GM19372 (cell line): ENCODE measurements around the gene TBC1D2.
A peak's percentile ranks its signal among the peaks of the same experiment; 100 is the strongest.
"Not testable (repeated sequence)": the region's sequence is repeated elsewhere in the genome, so short reads cannot be mapped to it uniquely, and the experiment has no call there.

ENCODE experiments used
- ATAC-seq: cut with Tn5 transposase; IDR thresholded peaks from one replicate; pipeline ENCODE4 v1.9.1; 2021; ENCODE audit warnings: mild to moderate bottlenecking, low read depth, moderate library complexity; ENCODE audit not compliant: unreplicated experiment

TBC1D2 gene

GRCh38 chr9:98175762-98176161 lies 79.7 kb downstream of the TBC1D2 start:
- no peak for ATAC-seq

GRCh38 chr9:98175028-98175569 lies 80.3 kb downstream of the TBC1D2 start:
- ATAC-seq, result no peak

GRCh38 chr9:98174502-98174918 lies 80.9 kb downstream of the TBC1D2 start:
- not testable (repeated sequence) for ATAC-seq

GRCh38 chr9:98173181-98173580 lies 82.3 kb downstream of the TBC1D2 start:
- no peak for ATAC-seq

- no peak for ATAC-seq
These were observed 82.8 kb downstream of the TBC1D2 start for GRCh38 chr9:98172604-98173003.

GRCh38 chr9:98171176-98171925 lies 84.1 kb downstream of the TBC1D2 start:
- ATAC-seq, result no peak

GRCh38 chr9:98168941-98169488 lies 86.4 kb downstream of the TBC1D2 start:
- ATAC-seq, result peak; percentile 98

GRCh38 chr9:98168153-98168780 lies 87.2 kb downstream of the TBC1D2 start:
- ATAC-seq, result no peak

GRCh38 chr9:98164912-98165311 lies 90.5 kb downstream of the TBC1D2 start:
- ATAC-seq, result no peak

- ATAC-seq, result no peak
These were observed 92.8 kb downstream of the TBC1D2 start for GRCh38 chr9:98162613-98163012.

GRCh38 chr9:98161851-98162250 lies 93.6 kb downstream of the TBC1D2 start:
- ATAC-seq, result no peak

- ATAC-seq, result no peak
These were observed 95.7 kb downstream of the TBC1D2 start for GRCh38 chr9:98159790-98160189.

- no peak for ATAC-seq
These were observed 96.1 kb downstream of the TBC1D2 start for GRCh38 chr9:98159301-98159700.

GRCh38 chr9:98158071-98158831 lies 97.2 kb downstream of the TBC1D2 start:
- ATAC-seq, result no peak

- no peak for ATAC-seq
These were observed 98.1 kb downstream of the TBC1D2 start for GRCh38 chr9:98157372-98157771.

GRCh38 chr9:98154678-98155077 lies 100.8 kb downstream of the TBC1D2 start:
- no peak for ATAC-seq

GRCh38 chr9:98152526-98152925 lies 102.9 kb downstream of the TBC1D2 start:
- no peak for ATAC-seq

GRCh38 chr9:98150721-98151120 lies 104.7 kb downstream of the TBC1D2 start:
- ATAC-seq, result no peak

- ATAC-seq, result no peak
These were observed 105.3 kb downstream of the TBC1D2 start for GRCh38 chr9:98150164-98150563.

- ATAC-seq, result no peak
These were observed 106.0 kb downstream of the TBC1D2 start for GRCh38 chr9:98149422-98149821.
